SK-N-SH (cell line): Measurements from ENCODE around the gene ENDOD1. TPM values are rescaled to one million over a fixed set of nuclear protein-coding genes. Genes with fewer than 3 reads are reported as not detected.

Source experiments
- CTCF ChIA-PET: fragments of 300-600, 350-600 bp; formaldehyde crosslinking; extraction: SDS; loops from one replicate; lab custom pipeline; 2021; lab: Yijun Ruan, JAX
- POLR2A ChIA-PET: fragments of 350-600 bp; sonication (Branson Sonifier 250); formaldehyde crosslinking; extraction: SDS; loops from one replicate; lab custom pipeline; 2020; ENCODE audit warnings: antibody characterized with exemption, inconsistent platforms; lab: Yijun Ruan, JAX
- DNase-seq: peaks from one replicate; pipeline ENCODE4 v3.0.0; 2012
- H2AFZ ChIP-seq: fragments of 200-600 bp; sonication (generic); 2 replicates; pipeline ENCODE4 v1.8.1; 2016; ENCODE audit warnings: antibody characterized with exemption, mild to moderate bottlenecking, low read depth
- H3F3A ChIP-seq: fragments of 200-600 bp; sonication (generic); replicated peaks from 2 replicates; pipeline ENCODE3; 2016; ENCODE audit warnings: antibody characterized with exemption, mild to moderate bottlenecking; ENCODE audit not compliant: insufficient read depth
- H3K27ac ChIP-seq, 2 experiments: fragments of 200-500 bp in 1 of 2; fragments of 200-600 bp in 1 of 2; sonication (Bioruptor generic) in 1 of 2; sonication (generic), shearing (Covaris generic) in 1 of 2; 2 replicates each; pipeline versions ENCODE4 v1.5.1 to v1.6.1; 2014 to 2016; ENCODE audit warnings: low read depth in 2 of 2, inconsistent platforms in 1 of 2, low read length in 1 of 2, mild to moderate bottlenecking in 1 of 2, mixed read lengths in 1 of 2
- H3K27me3 ChIP-seq: fragments of 200-600 bp; sonication (generic), shearing (Covaris generic); 2 replicates; pipeline ENCODE4 v1.6.1; 2016; ENCODE audit warnings: mixed run types; ENCODE audit not compliant: insufficient read depth
- H3K36me3 ChIP-seq, 2 experiments: fragments of 200-500 bp in 1 of 2; fragments of 200-600 bp in 1 of 2; sonication (Bioruptor generic) in 1 of 2; sonication (generic) in 1 of 2; replicated peaks in 1 of 2; 2 replicates each; pipeline versions ENCODE3 to v1.5.1; 2014 to 2016; ENCODE audit warnings: low read length in 1 of 2, mild to moderate bottlenecking in 1 of 2; ENCODE audit not compliant: insufficient read depth in 2 of 2, control insufficient read depth in 1 of 2
- H3K4me1 ChIP-seq, 2 experiments: fragments of 200-500 bp in 1 of 2; fragments of 200-600 bp in 1 of 2; sonication (Bioruptor generic) in 1 of 2; sonication (generic), shearing (Covaris generic) in 1 of 2; 2 replicates each; pipeline versions ENCODE4 v1.5.1 to v1.6.1; 2014 to 2016; ENCODE audit warnings: low read depth in 1 of 2, low read length in 1 of 2, mixed run types in 1 of 2; ENCODE audit not compliant: insufficient read depth in 2 of 2, control insufficient read depth in 1 of 2
- H3K4me2 ChIP-seq: fragments of 200-600 bp; sonication (generic), shearing (Covaris generic); 2 replicates; pipeline ENCODE4 v1.6.1; 2017; ENCODE audit warnings: mixed run types
- H3K4me3 ChIP-seq, 2 experiments: fragments of 200-500 bp in 1 of 2; fragments of 200-600 bp in 1 of 2; sonication (Bioruptor generic) in 1 of 2; sonication (generic), shearing (Covaris generic) in 1 of 2; 2 replicates each; pipeline versions ENCODE4 v1.5.1 to v1.8.1; 2014 to 2016; ENCODE audit warnings: low read depth in 2 of 2, inconsistent platforms in 1 of 2, low read length in 1 of 2, mild to moderate bottlenecking in 1 of 2, mixed read lengths in 1 of 2, moderate library complexity in 1 of 2
- H3K79me2 ChIP-seq: fragments of 200-600 bp; sonication (generic); 2 replicates; pipeline ENCODE4 v1.8.1; 2017; ENCODE audit warnings: mild to moderate bottlenecking; ENCODE audit not compliant: insufficient read depth
- H3K9ac ChIP-seq: fragments of 200-600 bp; sonication (generic); 2 replicates; pipeline ENCODE4 v1.6.1; 2017; ENCODE audit warnings: mixed run types
- H3K9me2 ChIP-seq: fragments of 200-600 bp; sonication (generic); 2 replicates; pipeline ENCODE4 v1.6.1; 2017; ENCODE audit warnings: mixed run types
- H3K9me3 ChIP-seq: fragments of 200-600 bp; sonication (generic); 2 replicates; pipeline ENCODE4 v1.6.1; 2017; ENCODE audit warnings: mixed run types, mild to moderate bottlenecking, moderate library complexity
- H4K20me1 ChIP-seq: fragments of 200-600 bp; sonication (generic); 2 replicates; pipeline ENCODE4 v1.6.1; 2017; ENCODE audit warnings: mild to moderate bottlenecking, mixed run types; ENCODE audit not compliant: insufficient read depth
- GABPA ChIP-seq: IDR thresholded peaks from 2 replicates; pipeline ENCODE4 v1.4.0; 2012; ENCODE audit warnings: low read depth, mild to moderate bottlenecking
- MEF2A ChIP-seq: IDR thresholded peaks from 2 replicates; pipeline ENCODE4 v1.4.0; 2012; ENCODE audit warnings: low read depth, borderline replicate concordance
- MXI1 ChIP-seq: IDR thresholded peaks from 2 replicates; pipeline ENCODE4 v1.6.1; 2012; ENCODE audit warnings: mild to moderate bottlenecking, low read depth, low read length, improper control_type of control experiment
- NFIC ChIP-seq: IDR thresholded peaks from 2 replicates; pipeline ENCODE4 v1.4.0; 2012; ENCODE audit warnings: borderline replicate concordance
- NRF1 ChIP-seq: IDR thresholded peaks from 2 replicates; pipeline ENCODE4 v1.6.1; 2012; ENCODE audit warnings: low read depth, mild to moderate bottlenecking, low read length
- POLR2AphosphoS5 ChIP-seq: IDR thresholded peaks from 2 replicates; pipeline ENCODE4 v1.6.1; 2012; ENCODE audit warnings: low read depth, low read length
- RCOR1 ChIP-seq: fragments of 150-350 bp; IDR thresholded peaks from 2 replicates; pipeline ENCODE4 v1.6.1; 2017; ENCODE audit warnings: antibody characterized with exemption, low read length
- SIN3A ChIP-seq: IDR thresholded peaks from 2 replicates; pipeline ENCODE4 v1.6.1; 2012; ENCODE audit warnings: low read depth, mild to moderate bottlenecking, low read length, moderate library complexity, borderline replicate concordance
- SMC3 ChIP-seq: IDR thresholded peaks from 2 replicates; pipeline ENCODE4 v1.6.1; 2012; ENCODE audit warnings: low read depth, low read length, improper control_type of control experiment
- TAF1 ChIP-seq: IDR thresholded peaks from 2 replicates; pipeline ENCODE4 v1.6.1; 2012; ENCODE audit warnings: low read depth, mild to moderate bottlenecking, low read length, moderate library complexity, borderline replicate concordance
- TCF12 ChIP-seq: IDR thresholded peaks from 2 replicates; pipeline ENCODE4 v1.4.0; 2012
- YY1 ChIP-seq: IDR thresholded peaks from 2 replicates; pipeline ENCODE4 v1.4.0; 2012; ENCODE audit warnings: low read depth, mild to moderate bottlenecking
- WGBS: methylation state at CpG from one replicate; pipeline ENCODE4 v1.1.6; 2017; ENCODE audit warnings: low lambda C conversion rate; 5-methylcytosine and 5-hydroxymethylcytosine counted together
- polyA plus RNA-seq, 3 experiments: library from polyadenylated mRNA; depleted of rRNA; stranded (reverse); fragments of >200 nt; gene quantifications; 2 replicates each; pipeline ENCODE4 v1.2.3, GENCODE V29; 2012
- TF ChIP-seq, protein P1 (sequence below): IDR thresholded peaks from 2 replicates; pipeline ENCODE4 v1.4.0; 2012; ENCODE audit warnings: low read depth
- TF ChIP-seq, protein P2 (sequence below): IDR thresholded peaks from 2 replicates; pipeline ENCODE4 v1.4.0; 2012; ENCODE audit warnings: low read depth, borderline replicate concordance
- TF ChIP-seq, protein P3 (sequence below): fragments of 200-600 bp; sonication (generic); IDR thresholded peaks from 2 replicates; pipeline ENCODE4 v1.6.1; 2017; ENCODE audit warnings: antibody characterized with exemption, mild to moderate bottlenecking, moderate library complexity

The ENDOD1 gene, protein sequence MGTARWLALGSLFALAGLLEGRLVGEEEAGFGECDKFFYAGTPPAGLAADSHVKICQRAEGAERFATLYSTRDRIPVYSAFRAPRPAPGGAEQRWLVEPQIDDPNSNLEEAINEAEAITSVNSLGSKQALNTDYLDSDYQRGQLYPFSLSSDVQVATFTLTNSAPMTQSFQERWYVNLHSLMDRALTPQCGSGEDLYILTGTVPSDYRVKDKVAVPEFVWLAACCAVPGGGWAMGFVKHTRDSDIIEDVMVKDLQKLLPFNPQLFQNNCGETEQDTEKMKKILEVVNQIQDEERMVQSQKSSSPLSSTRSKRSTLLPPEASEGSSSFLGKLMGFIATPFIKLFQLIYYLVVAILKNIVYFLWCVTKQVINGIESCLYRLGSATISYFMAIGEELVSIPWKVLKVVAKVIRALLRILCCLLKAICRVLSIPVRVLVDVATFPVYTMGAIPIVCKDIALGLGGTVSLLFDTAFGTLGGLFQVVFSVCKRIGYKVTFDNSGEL
- polyA plus RNA-seq (2012; rRNA removed): 15.0 and 18.4 TPM in 2 replicates
- 19.4 and 22.0 TPM in 2 replicates for polyA plus RNA-seq (2012; cell fraction: cytosol; rRNA removed)
- 5.5 and 8.9 TPM in 2 replicates for polyA plus RNA-seq (2012; cell fraction: nucleus; rRNA removed)

DNA sequence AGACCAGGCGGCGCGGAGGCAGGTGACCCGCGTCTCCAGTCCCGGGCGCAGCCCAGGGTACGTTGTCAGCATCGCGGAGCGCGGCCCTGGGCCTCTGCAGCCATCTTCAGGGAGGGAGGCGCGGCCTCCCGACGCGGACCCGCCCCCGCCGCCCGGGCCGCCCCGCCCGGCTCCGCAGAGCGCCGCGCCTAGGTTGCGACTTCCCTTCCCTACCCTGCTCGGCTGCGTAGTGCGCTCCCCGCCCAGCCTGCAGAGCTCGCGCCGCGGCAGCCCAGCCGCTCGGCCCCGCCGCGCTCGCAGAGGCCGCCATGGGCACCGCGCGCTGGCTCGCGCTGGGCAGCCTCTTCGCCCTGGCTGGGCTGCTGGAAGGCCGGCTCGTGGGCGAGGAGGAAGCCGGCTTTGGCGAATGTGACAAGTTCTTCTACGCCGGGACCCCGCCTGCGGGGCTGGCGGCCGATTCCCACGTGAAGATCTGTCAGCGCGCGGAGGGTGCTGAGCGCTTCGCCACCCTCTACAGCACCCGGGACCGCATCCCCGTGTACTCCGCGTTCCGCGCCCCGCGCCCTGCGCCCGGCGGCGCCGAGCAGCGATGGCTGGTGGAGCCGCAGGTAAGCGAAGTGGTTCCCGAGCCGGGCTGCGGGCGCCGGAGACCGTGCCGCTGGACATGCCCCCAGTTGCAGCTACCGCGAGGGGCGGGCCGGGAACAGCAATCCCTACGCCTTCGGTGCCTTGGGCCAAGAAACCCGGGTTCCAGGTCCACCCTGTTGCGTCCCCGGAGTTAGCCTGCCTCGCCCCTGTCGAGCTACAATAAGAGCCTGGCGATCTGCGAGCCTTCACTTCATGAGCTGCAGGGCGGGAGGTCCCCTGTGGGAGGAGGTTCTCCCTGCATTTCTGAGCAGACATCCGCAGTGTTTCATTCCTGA lies at the start of gene ENDOD1:
ENDOD1 (plus strand) TSS at position 227 of the 923 bp plus-strand sequence; CDS start at position 309, 82 bp downstream.
- H3K9me2 ChIP-seq: no peaks in the 10 kb centered on the region
- WGBS: 1% methylated on average over 16 of the region's 106 CpGs
- H3F3A ChIP-seq: peaks cover 8% of the 10 kb centered on the region
- no peaks in the 10 kb centered on the region for H3K9me3 ChIP-seq
- no peaks in the 10 kb centered on the region for H3K36me3 ChIP-seq
- no peaks in the 10 kb centered on the region for H3K27me3 ChIP-seq
- H3K9ac ChIP-seq: peak within 1 kb of the TSS; percentile 62
- TF ChIP-seq, protein P1, sequence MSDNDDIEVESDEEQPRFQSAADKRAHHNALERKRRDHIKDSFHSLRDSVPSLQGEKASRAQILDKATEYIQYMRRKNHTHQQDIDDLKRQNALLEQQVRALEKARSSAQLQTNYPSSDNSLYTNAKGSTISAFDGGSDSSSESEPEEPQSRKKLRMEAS: 0 out of 2 replicates have a peak, but pooled peaks have one; percentile 42
- TF ChIP-seq GABPA (no peak), MEF2A (no peak), TCF12 (no peak), POLR2AphosphoS5 (peak; percentile 78), MXI1 (peak; percentile 91), NRF1 (peak; percentile 33), SIN3A (peak; percentile 66; the same call in 1 of the 2 replicates), NFIC (no peak), TAF1 (peak; percentile 82), SMC3 (no peak), YY1 (peak; percentile 77; the same call in 1 of the 2 replicates), RCOR1 (0 out of 2 replicates have a peak, but pooled peaks have one; percentile 6)
- TF ChIP-seq, protein P2, sequence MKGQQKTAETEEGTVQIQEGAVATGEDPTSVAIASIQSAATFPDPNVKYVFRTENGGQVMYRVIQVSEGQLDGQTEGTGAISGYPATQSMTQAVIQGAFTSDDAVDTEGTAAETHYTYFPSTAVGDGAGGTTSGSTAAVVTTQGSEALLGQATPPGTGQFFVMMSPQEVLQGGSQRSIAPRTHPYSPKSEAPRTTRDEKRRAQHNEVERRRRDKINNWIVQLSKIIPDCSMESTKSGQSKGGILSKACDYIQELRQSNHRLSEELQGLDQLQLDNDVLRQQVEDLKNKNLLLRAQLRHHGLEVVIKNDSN: no peak
- TF ChIP-seq, protein P3, sequence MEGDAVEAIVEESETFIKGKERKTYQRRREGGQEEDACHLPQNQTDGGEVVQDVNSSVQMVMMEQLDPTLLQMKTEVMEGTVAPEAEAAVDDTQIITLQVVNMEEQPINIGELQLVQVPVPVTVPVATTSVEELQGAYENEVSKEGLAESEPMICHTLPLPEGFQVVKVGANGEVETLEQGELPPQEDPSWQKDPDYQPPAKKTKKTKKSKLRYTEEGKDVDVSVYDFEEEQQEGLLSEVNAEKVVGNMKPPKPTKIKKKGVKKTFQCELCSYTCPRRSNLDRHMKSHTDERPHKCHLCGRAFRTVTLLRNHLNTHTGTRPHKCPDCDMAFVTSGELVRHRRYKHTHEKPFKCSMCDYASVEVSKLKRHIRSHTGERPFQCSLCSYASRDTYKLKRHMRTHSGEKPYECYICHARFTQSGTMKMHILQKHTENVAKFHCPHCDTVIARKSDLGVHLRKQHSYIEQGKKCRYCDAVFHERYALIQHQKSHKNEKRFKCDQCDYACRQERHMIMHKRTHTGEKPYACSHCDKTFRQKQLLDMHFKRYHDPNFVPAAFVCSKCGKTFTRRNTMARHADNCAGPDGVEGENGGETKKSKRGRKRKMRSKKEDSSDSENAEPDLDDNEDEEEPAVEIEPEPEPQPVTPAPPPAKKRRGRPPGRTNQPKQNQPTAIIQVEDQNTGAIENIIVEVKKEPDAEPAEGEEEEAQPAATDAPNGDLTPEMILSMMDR: no peak; the same call in 1 of the 2 replicates
- H3K27ac ChIP-seq: peak within 1 kb of the TSS; percentile 57 to 72; a peak in 3 of 4 replicates
- H3K4me3 ChIP-seq: peak within 1 kb of the TSS; percentile 86 to 90
- H3K4me1 ChIP-seq: peaks cover 13 to 22% of the 10 kb centered on the region in 2 experiments; a peak in 2 of 4 replicates
- peak; percentile 95 for DNase-seq
- ChIA-PET CTCF (interaction anchor here (0.6 to 6.5 kb wide), 13 partner anchors 9 to 1336 kb away, joined by 3 to 52 read pairs (median 4); partner anchors contain the start of gene SRSF8), POLR2A (interaction anchor here (0.6 to 2.3 kb wide), 9 partner anchors 12 to 1386 kb away, joined by 3 to 15 read pairs (median 4); partner anchors contain the start of genes CWC15, FAM76B, KDM4D and SRSF8)
- no peaks in the 10 kb centered on the region for H4K20me1 ChIP-seq
- H3K79me2 ChIP-seq: no peaks in the 10 kb centered on the region; the same call in 1 of the 2 replicates
- H3K4me2 ChIP-seq: peak within 1 kb of the TSS; percentile 79
- H2AFZ ChIP-seq: peak within 1 kb of the TSS; percentile 95
